DMS153 treated with DMSO at 0.1 percent for 48 hours (cell line): ENCODE results near the gene RHBG.
"Not testable (repeated sequence)": the region's sequence is repeated elsewhere in the genome, so short reads cannot be mapped to it uniquely, and the experiment has no call there.

Experiments
- DNase-seq: peaks from one replicate; lab custom pipeline; 2025; ENCODE audit not compliant: unreplicated experiment; lab: John Stamatoyannopoulos, UW

RHBG gene

GRCh38 chr1:156359973-156360372 lies 9.0 kb upstream of the RHBG start:
- no peak for DNase-seq

GRCh38 chr1:156360534-156360933 lies 8.5 kb upstream of the RHBG start:
- DNase-seq, result no peak

GRCh38 chr1:156365754-156366153 lies 3.3 kb upstream of the RHBG start:
- no peak for DNase-seq

GRCh38 chr1:156366378-156367166 lies 2.4 kb upstream of the RHBG start:
- no peak for DNase-seq

- no peak for DNase-seq
These were observed 1.4 kb upstream of the RHBG start for GRCh38 chr1:156367383-156368156.

GRCh38 chr1:156368157-156368658 lies 803 bp upstream of the RHBG start:
- DNase-seq, result no peak

- not testable (repeated sequence) for DNase-seq
These were observed 775 bp downstream of the RHBG start for GRCh38 chr1:156369685-156370286.

GRCh38 chr1:156371553-156372264 lies 2.7 kb downstream of the RHBG start:
- DNase-seq, result no peak

GRCh38 chr1:156372265-156372586 lies 3.2 kb downstream of the RHBG start:
- no peak for DNase-seq

- no peak for DNase-seq
These were observed 3.9 kb downstream of the RHBG start for GRCh38 chr1:156372876-156373275.

GRCh38 chr1:156373546-156373945 lies 4.5 kb downstream of the RHBG start:
- DNase-seq, result no peak

GRCh38 chr1:156376146-156376545 lies 7.1 kb downstream of the RHBG start:
- DNase-seq, result no peak

GRCh38 chr1:156376958-156377919 lies 8.2 kb downstream of the RHBG start:
- no peak for DNase-seq

GRCh38 chr1:156378557-156378956 lies 9.5 kb downstream of the RHBG start:
- DNase-seq, result no peak

- no peak for DNase-seq
These were observed 10.6 kb downstream of the RHBG start for GRCh38 chr1:156379420-156380165.

GRCh38 chr1:156382561-156382960 lies 13.6 kb downstream of the RHBG start:
- no peak for DNase-seq

GRCh38 chr1:156383023-156383422 lies 14.0 kb downstream of the RHBG start:
- peak; percentile 32 for DNase-seq

- DNase-seq, result no peak
These were observed 15.0 kb downstream of the RHBG start for GRCh38 chr1:156384007-156384406.

GRCh38 chr1:156384658-156385057 lies 15.6 kb downstream of the RHBG start:
- DNase-seq, result no peak
